Measurements from ENCODE around the gene CTU1.
A peak's percentile ranks its signal among the peaks of the same experiment; 100 is the strongest.

CTU1 gene

GRCh38 chr19:51131780-51132680 lies 23.8 kb upstream of the CTU1 start:
- peak; percentile 33 for DNase-seq

GRCh38 chr19:51129716-51130115 lies 21.5 kb upstream of the CTU1 start:
- DNase-seq = no peak

- no peak for DNase-seq
These were observed 20.0 kb upstream of the CTU1 start for GRCh38 chr19:51128227-51128626.

- peak; percentile 67 for DNase-seq
These were observed 19.5 kb upstream of the CTU1 start for GRCh38 chr19:51127755-51128154.

GRCh38 chr19:51127032-51127431 lies 18.8 kb upstream of the CTU1 start:
- no peak for DNase-seq

- no peak for DNase-seq
These were observed 17.3 kb upstream of the CTU1 start for GRCh38 chr19:51125421-51126075.

GRCh38 chr19:51124729-51125128 lies 16.5 kb upstream of the CTU1 start, which contains the start of gene SIGLEC9:
SIGLEC9 (plus strand) TSS chr19:51124906; CDS start chr19:51124975, 69 bp downstream.
- peak; percentile 45 for DNase-seq

GRCh38 chr19:51124216-51124615 lies 16.0 kb upstream of the CTU1 start:
- no peak for DNase-seq

- DNase-seq = no peak
These were observed 15.6 kb upstream of the CTU1 start for GRCh38 chr19:51123802-51124201.

GRCh38 chr19:51123381-51123800 lies 15.2 kb upstream of the CTU1 start:
- DNase-seq = peak; percentile 57

- peak; percentile 40 for DNase-seq
These were observed 14.1 kb upstream of the CTU1 start for GRCh38 chr19:51122112-51122981.

GRCh38 chr19:51121257-51121656 lies 13.0 kb upstream of the CTU1 start:
- DNase-seq = peak; percentile 28

GRCh38 chr19:51120160-51120559 lies 12.0 kb upstream of the CTU1 start:
- DNase-seq = no peak

GRCh38 chr19:51119611-51120010 lies 11.4 kb upstream of the CTU1 start:
- no peak for DNase-seq

GRCh38 chr19:51119101-51119500 lies 10.9 kb upstream of the CTU1 start:
- no peak for DNase-seq

GRCh38 chr19:51116736-51117286 lies 8.6 kb upstream of the CTU1 start:
- DNase-seq = no peak

- DNase-seq = no peak
These were observed 6.0 kb upstream of the CTU1 start for GRCh38 chr19:51114087-51114729.

GRCh38 chr19:51111606-51112005 lies 3.4 kb upstream of the CTU1 start:
- DNase-seq = no peak

GRCh38 chr19:51110666-51110971 lies 2.4 kb upstream of the CTU1 start:
- DNase-seq = no peak

GRCh38 chr19:51108805-51109146 lies 567 bp upstream of the CTU1 start:
- no peak for DNase-seq

- no peak for DNase-seq
These were observed 673 bp downstream of the CTU1 start for GRCh38 chr19:51107406-51108065.

- DNase-seq = no peak
These were observed 4.3 kb downstream of the CTU1 start for GRCh38 chr19:51103926-51104341.

Measured in CD4-positive, alpha-beta T cell treated with Interferon gamma for 1 hour (primary cell).